DMS53 treated with DMSO at 0.1 percent for 48 hours (cell line): ENCODE measurements around the gene PLOD1.
A peak's percentile ranks its signal among the peaks of the same experiment; 100 is the strongest.
"Not testable (repeated sequence)": the region's sequence is repeated elsewhere in the genome, so short reads cannot be mapped to it uniquely, and the experiment has no call there.

Source experiments
- DNase-seq: peaks from one replicate; lab custom pipeline; 2025; ENCODE audit not compliant: unreplicated experiment; lab: John Stamatoyannopoulos, UW

The PLOD1 gene

GRCh38 chr1:11934302-11935056 is at the start of gene PLOD1:
Gene PLOD1, plus strand, starts transcription at chr1:11934717. Its CDS starts 63 bp downstream, at chr1:11934780.
- DNase-seq: peak; percentile 57

- no peak for DNase-seq
These were observed 48.6 kb upstream of the PLOD1 start for GRCh38 chr1:11885916-11886315.

- no peak for DNase-seq
These were observed 47.4 kb upstream of the PLOD1 start for GRCh38 chr1:11886986-11887665.

GRCh38 chr1:11887666-11888007 is 46.9 kb upstream of the PLOD1 start:
- no peak for DNase-seq

- DNase-seq: no peak
These were observed 46.2 kb upstream of the PLOD1 start for GRCh38 chr1:11888206-11888876.

- DNase-seq: no peak
These were observed 45.7 kb upstream of the PLOD1 start for GRCh38 chr1:11888877-11889208.

- DNase-seq: no peak
These were observed 42.9 kb upstream of the PLOD1 start for GRCh38 chr1:11891433-11892186.

GRCh38 chr1:11893907-11894251 is 40.6 kb upstream of the PLOD1 start:
- peak; percentile 50 for DNase-seq

- not testable (repeated sequence) for DNase-seq
These were observed 40.0 kb upstream of the PLOD1 start for GRCh38 chr1:11894501-11894900.

- no peak for DNase-seq
These were observed 36.3 kb upstream of the PLOD1 start for GRCh38 chr1:11898086-11898785.

GRCh38 chr1:11898831-11899467 is 35.6 kb upstream of the PLOD1 start:
- no peak for DNase-seq

GRCh38 chr1:11901446-11901845 is 33.1 kb upstream of the PLOD1 start:
- DNase-seq: not testable (repeated sequence)

- no peak for DNase-seq
These were observed 31.3 kb upstream of the PLOD1 start for GRCh38 chr1:11903210-11903609.

- not testable (repeated sequence) for DNase-seq
These were observed 30.4 kb upstream of the PLOD1 start for GRCh38 chr1:11904156-11904555.

GRCh38 chr1:11904978-11905377 is 29.5 kb upstream of the PLOD1 start:
- DNase-seq: no peak

- DNase-seq: no peak
These were observed 27.6 kb upstream of the PLOD1 start for GRCh38 chr1:11906870-11907269.

GRCh38 chr1:11907275-11908094 is 27.0 kb upstream of the PLOD1 start:
- peak; percentile 93 for DNase-seq

GRCh38 chr1:11908095-11908675 is 26.3 kb upstream of the PLOD1 start:
- peak; percentile 90 for DNase-seq

GRCh38 chr1:11910914-11911228 is 23.6 kb upstream of the PLOD1 start:
- DNase-seq: not testable (repeated sequence)
